HG02852 (cell line): ENCODE measurements around the gene KCNA1.
A peak's percentile ranks its signal among the peaks of the same experiment; 100 is the strongest.

Experiments
- ATAC-seq: cut with Tn5 transposase; IDR thresholded peaks from one replicate; pipeline ENCODE4 v1.9.1; 2021; ENCODE audit warnings: mild to moderate bottlenecking, moderate library complexity; ENCODE audit not compliant: unreplicated experiment

KCNA1 gene

DNA sequence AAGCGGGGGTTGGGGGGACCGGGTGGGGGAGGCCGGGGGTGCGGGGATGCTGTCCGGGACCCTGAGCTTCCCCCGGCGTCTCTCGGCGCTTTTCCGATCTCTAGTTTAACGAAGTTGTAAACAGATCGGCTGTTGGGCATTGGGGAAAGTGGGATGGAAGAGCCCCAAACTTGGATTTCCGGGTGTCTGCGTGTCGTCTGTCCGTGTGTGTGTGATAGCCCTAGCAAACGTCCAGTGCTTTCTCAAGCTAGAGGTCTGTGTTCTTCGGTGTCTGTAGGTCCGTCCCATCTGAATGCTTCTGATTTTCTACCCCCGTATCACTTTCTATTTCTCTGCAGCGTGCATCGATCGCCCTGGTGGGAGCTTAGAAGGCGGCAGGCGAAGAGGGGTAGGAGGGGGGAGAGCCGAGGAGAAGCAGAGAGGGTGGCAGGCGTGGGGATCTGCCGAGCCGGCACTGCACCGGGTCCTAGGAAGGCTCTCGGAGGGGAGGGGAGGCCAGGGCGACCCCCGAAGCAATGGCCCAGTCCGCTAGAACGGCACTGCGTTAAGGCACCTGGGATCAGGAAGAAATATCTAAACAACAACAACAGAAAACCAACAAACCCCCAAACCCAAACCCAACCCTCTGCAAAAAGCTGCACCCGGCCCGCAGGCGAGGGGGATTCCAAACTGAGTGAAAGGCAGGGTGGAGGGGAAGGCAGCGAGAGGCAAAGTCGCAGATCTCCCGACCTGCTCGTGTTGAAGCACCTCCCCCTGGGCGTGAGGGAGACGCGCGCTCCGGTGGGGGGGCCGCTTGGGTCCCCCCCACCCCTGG is 1.0 kb downstream of the KCNA1 start:
- ATAC-seq = no peak

DNA sequence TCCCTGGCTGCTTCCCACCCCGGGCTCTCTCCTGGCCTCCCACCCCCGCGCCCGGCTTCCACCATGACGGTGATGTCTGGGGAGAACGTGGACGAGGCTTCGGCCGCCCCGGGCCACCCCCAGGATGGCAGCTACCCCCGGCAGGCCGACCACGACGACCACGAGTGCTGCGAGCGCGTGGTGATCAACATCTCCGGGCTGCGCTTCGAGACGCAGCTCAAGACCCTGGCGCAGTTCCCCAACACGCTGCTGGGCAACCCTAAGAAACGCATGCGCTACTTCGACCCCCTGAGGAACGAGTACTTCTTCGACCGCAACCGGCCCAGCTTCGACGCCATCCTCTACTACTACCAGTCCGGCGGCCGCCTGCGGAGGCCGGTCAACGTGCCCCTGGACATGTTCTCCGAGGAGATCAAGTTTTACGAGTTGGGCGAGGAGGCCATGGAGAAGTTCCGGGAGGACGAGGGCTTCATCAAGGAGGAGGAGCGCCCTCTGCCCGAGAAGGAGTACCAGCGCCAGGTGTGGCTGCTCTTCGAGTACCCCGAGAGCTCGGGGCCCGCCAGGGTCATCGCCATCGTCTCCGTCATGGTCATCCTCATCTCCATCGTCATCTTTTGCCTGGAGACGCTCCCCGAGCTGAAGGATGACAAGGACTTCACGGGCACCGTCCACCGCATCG is 1.8 kb downstream of the KCNA1 start:
- ATAC-seq = no peak

DNA sequence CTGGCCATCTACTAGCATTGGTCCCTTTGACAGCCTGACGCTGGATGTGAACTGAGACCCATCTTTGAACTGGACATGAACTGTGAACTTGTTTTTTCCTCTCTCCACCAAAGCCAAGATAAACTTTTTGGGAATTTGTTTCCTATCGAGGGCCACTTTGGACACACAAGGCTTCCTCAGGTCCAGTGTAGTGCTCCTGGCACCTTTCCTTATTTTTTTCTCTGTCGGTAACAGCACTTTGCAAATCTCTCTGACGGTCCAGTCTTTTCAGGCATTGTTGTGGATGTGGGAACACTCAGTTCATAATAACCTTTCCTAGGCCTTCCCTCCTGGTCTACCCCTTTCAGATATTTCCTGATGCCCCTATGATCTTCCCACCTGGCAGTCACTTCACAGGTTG is 5.0 kb downstream of the KCNA1 start:
- ATAC-seq = no peak

DNA sequence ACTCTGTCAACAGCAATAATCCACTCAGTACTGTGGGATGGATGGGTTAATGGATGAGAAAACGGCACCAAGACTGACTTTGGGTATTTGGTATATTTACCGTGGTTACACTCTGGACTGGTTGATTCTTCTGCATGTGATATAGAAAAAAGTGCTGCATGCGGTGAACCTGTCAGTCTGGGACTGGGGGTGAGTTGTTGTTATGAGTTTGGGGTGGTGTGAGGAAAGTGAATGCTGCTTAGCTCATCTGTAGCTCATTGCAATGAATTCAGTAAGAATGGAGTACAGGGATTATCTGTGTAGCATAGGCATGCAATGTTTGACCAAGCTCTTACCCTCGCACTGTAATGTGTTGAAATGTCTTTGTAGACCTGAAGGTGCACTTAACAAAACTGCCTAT is 6.0 kb downstream of the KCNA1 start:
- ATAC-seq = no peak

DNA sequence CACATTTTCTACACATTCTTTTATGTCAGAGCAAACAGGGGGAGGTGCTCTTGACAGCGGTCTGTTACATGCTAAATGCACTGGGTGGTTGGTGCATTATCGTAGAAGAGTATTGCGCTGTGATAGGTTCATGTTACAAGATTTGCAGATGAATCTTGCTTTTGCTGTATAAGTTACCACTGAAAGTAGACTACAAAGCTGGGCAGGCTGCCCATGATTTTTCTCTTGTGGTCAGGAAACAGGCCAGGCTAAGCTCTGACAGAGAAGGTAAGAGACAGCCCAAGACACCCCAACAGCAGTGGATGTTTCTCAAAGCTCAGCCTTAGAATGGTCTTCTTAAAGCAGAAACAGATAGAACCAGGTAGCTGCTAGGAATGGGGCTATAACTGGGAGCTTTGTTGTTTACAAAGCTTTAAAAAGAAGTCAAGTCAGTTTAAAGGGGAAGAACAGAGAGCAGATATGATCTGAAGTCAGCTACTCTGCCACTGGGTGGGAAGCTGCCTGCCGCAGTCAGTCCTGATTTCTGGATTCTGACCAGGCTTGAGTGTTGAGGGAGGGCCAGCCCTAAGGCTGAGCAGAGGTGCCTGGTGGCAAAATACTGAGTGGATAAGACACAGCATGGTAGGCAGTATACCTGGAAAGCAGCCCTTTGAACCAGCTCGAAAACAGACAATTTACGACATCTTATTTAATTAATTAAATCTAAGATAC is 9.4 kb downstream of the KCNA1 start:
- no peak for ATAC-seq

DNA sequence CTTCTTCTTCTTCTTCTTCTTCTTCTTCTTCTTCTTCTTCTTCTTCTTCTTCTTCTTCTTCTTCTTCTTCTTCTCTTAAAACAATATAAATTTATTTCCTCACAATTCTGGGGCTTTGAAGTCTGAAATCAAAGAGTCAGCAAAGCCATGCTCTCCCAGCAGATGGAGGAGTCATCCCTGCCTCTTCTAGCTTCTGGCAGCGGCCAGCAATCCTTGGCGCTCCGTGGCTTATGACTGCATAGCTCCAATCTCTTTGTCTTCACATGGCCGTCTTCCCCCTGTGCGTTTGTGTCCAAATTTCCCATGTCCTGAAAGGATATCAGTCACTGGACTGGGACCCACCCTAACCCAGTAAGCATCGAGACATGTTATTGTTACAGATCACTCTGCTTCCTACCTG is 22.9 kb downstream of the KCNA1 start:
- ATAC-seq = no peak

DNA sequence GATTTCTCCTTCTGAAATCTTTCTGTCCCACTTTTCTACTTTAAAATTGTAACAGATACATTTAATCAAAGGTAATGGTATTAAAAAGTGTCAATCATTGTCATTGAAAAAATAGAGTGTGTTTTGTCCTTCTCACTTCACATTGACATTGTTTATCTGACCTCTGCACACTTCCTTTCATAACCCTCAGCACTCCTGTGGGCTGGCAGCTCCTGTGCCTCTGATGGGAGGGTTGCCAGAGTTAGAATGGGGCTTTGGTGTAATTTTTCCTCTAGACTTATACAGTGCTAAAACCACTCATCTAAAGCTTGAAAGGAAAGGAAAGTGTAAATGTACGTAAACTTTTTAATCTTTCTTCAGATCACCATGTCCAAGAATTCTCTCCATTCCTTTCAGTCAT is 23.7 kb downstream of the KCNA1 start:
- ATAC-seq = no peak

DNA sequence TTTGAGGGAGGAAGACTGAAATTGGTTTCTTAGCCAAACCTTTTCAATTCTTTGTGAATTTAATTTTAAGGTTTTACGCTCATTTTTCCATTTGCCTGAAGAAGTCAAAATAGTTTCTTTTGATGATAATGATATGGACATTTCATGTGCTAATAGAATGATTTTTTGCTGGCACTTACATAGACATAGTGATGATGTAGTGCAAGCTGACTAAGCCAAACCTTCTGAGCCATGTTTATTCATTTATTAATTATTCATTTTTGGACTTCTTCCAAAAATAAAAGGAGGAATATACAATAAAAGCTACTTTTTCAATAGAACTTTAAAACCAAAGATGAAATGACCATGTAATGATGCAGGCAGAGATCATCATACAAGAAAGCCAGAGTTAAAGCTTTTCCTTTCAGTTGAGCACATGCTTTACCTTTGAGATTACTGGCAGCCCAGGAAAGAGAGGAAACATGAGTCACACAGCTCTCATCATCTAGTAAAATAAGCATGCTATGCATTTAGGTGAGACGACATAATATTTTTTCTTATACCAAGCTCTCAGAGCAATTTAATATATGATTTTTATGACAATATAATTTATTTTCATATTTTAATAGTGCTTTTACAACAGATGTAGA is 24.8 kb downstream of the KCNA1 start:
- no peak for ATAC-seq

DNA sequence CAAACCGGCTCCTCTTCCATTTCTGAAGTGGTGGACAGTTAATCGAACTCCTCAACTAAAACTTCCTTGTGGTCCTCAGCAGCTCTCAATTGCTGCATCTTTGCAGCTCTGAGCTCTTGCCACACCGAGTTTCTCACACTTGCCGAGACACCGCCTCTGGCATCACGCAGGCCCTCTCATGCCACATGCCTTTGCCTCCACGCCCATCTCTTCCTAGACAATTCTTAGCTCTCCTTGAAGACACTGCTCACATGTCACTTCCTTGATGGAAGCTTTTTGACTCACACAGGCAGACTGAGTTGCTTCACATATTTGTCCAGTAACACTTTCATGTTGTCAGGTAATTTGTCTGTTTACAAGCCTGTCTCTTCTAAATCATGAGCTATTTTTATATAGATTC is 29.2 kb downstream of the KCNA1 start:
- ATAC-seq = no peak

DNA sequence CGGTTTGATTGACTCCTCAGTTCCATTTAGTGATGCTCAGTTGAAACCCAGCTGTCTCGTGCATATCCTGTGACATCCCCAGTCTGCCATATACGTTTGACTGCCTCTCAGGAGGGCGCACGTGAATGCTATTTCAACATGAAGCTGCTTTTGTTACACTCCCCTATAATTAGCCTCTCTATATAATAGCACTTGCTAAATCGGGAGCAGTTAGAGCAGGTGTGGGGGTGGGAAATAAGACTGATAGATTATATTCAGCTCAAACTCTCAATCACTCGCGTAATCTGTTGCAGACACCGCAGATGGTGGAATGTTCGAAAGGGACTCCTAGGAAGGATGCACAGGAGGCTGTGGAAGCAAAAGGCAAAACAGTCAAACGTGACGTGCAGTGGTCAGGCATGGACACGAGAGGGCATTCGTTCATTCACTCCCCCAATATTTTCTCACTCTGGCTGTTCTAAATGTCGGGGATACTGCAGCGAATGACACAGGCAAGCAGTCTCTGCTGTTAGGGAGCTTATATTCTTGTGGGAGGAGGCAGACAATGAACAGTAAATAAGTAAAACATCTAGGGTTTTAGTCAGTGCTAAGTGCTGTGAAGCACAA is 29.8 kb downstream of the KCNA1 start:
- ATAC-seq = no peak

DNA sequence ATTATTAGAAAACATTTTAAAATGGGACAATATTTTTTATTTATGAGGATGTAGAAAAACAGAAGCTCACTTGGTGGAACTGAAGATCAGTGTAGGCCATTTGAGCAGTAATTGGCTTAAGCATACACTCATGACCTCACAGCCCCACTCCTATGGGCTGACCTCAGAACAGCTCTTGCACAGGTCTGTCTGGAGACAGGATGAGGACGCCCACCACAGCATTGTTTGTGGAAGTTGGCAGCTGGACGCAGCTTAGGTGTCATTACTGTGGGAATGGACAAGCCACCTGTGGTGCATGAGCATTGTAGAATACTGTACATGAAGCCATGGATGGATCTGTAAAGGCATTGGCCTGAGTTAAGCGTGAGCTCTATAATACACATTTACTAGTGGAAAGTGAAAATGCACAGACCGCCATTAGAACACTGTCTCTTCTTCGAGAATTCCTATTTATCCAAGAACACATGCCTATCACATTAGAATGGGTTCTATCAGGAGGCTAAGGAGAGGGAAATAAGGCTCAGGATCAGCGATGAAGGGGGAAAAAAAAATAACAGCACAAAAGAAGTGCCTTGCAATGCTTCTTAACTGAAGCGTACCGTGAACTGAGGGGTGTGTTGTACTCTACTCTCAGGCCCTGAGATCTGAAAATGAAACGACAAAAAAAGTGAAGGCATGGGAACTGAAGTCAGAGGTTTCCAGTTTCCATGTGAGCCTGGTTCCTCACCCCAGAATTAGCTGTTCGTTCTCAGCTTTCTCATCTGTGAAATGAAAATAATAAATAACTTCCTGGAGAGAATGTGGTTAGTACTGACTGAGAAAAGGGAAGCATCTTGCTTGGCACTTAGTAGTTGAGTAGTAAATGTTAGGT is 33.6 kb downstream of the KCNA1 start:
- ATAC-seq = peak; percentile 90

DNA sequence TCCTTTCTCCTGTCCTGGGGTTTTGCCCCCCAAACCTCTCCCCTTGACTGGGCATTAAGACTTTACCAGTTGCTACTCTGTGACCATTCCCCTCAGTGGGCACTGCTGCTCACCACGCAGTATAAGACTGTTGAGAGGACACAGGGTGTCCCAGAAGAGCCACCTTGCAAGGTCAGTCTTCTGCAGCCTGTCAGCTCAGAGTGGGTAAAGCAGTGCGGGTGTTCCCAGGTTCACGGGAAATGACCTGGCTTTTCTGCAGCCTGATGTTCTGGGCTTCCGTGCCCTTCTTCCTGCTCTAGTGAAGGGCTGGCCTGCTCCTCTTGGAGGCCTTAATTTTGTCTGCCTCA is 34.2 kb downstream of the KCNA1 start:
- peak; percentile 25 for ATAC-seq

DNA sequence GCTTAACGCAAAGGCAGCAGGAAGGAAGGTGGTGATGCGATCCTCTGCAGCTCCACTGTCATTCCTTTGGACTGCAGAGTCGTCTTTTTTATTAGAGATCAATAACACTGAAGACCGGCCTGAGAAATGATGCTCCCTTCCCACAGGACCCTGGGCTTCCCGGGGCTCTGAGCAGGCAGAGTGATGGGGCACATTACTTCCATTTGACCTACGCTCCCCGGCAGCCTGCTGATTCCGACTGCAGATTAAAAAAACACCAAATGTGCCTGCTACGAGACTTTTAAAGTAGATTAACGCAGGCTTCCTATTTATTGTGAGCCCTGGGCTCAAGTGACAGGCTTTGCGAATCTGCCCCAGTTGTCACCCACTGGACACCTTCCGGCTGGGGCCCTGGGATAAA is 37.5 kb downstream of the KCNA1 start:
- ATAC-seq = no peak

DNA sequence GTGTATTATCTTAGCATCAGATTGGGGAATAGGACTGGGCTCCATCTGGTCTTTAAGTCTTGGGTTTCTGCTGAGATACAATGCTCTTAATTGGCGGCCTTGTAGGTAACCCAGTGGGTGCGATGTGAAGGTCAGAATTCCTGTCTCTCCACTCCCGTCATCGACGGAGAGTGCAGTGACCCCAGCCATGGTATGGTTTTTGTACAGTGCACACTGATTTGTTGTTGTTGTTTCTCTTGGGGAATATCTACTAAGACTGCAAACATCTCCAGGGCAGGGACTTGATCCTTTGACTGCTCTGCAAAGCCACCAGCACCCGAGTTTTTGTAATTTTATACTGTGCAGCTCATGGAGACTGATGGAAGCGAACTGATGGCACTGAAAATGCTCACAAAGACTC is 41.4 kb downstream of the KCNA1 start:
- no peak for ATAC-seq

DNA sequence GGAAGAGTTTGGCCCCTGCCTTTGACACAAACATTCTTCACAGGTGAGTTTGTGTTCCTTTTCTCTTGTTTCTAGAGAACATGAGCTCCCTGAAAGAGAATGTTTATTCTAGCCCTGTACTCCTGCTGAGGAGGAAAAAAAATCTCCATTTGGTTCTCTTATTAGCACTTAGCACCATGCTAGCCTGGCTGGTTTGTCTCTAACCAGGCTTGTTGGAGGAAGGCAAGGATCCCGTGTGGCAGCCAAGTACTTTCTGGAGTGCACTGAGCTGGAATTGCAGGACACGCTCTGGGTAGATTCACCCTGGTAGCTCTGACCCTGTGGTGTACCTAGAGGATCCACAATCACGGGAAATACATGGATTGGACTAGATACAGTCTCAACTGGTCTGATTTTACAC is 41.9 kb downstream of the KCNA1 start:
- ATAC-seq = no peak

DNA sequence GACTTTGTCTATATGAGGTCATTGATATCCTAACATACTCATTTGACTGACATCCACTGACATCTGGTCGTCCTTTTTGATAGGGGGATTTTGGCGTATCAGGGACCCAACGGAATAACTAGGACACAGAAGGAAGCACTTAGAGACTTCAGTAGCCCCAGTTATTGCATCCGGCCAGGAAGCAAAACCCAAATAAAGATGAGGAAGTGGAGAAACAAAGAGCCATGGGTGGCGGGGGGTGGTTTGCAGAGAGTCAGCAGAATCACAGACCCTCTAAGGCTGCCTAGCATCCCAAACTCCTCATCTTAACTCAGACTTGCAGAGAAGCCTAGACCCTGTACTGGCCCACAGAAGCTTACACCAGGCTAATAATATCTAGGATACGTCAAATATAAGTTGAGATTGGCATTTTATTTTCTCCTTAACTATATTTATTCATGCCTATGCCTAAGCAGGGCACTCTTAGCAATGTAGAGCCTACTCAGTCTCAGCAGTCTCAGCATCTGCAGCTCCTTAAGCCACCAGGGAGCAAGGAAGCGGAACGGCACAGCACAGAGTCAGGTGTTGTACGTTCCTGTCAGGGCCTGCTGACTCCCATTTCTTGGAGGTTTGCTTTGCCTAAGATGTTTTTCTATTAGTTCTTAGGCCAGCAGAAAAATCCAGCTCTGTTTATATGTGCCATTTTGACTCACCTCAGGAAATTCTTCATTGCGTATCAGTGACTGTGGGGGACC is 45.1 kb downstream of the KCNA1 start:
- ATAC-seq = no peak

DNA sequence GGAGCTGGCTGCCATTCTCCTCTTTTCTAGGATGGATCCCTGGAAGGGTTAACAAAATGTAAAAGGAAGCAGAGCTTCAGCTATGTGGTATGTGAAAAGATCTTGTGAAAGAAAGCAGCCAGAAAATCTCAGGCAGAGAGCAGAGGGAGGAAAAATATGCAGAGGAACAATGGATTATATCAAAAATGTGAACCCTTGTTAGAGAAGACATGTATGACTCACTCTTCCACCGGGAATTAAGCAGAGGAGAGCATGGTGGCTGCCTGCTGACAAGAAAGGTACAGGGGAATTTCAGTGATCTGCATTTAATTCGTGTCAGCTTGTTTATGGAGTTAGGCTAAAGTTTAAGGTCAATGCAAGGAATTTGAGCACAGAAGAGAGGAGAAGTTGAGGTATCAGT is 46.3 kb downstream of the KCNA1 start:
- no peak for ATAC-seq

DNA sequence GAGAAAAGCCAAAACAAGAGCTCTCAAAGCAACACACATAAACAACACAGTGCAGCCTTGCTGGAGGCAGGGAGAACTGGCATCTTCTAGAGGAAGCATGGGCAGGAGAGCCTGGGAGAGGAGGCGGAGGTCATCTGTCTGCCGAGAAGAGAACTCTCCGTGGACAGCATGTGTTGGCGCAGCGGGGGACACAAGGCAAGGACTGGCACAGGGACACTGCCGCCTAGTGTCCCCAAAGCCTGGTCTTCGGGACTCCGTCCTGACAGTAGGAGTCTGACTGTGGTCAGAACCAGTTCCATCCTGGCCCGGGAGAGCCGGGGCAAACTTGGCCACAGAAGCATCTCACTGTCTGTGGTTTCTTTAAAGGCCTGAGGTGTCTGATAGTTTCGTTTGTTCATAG is 47.3 kb downstream of the KCNA1 start:
- ATAC-seq = no peak

DNA sequence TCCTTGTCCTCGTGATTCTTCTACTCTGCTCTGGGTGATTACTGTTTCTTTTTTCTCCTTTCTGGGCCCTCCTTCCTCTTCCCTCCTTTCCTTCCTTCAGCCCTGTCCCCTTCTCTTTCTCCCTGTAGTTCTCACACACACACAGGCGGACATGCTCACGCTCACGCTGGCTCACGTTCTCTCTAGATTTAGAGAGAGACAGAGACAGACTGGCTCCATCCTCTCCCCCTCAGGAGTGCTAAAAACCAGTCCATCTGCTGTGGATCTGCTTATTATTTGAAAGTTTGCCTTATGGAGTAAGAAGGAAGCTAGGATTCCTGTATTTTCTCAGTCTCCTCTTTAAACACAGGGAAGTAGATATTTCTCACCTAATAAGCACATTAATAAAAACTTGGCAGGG is 48.1 kb downstream of the KCNA1 start:
- no peak for ATAC-seq
